D341Med (cell line): Measurements from ENCODE around the gene OR4S2.

ENCODE experiments used
- DNase-seq: peaks from one replicate; pipeline ENCODE4 v3.0.0; 2012; ENCODE audit warnings: low spot score

OR4S2 gene, protein sequence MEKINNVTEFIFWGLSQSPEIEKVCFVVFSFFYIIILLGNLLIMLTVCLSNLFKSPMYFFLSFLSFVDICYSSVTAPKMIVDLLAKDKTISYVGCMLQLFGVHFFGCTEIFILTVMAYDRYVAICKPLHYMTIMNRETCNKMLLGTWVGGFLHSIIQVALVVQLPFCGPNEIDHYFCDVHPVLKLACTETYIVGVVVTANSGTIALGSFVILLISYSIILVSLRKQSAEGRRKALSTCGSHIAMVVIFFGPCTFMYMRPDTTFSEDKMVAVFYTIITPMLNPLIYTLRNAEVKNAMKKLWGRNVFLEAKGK

DNA sequence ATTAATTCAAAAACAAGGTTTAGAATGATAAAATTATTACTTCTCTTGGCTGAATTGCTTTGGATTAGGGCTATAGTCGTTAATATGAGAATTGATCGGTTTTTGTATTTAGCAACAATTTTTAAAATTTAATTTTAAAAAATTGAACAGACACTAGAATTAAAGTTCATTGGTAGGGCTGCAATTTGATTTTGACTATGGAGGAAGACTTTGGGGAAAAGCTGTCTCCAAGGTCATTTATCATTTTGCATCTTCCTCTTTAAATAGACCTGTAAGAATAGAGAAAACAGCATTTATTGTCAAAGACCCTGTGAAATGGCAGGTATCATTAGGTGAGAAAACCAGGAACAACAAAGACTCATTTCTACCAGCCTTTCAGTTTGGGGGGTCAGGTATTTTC is at the start of gene OR4S2:
TSS of gene OR4S2 (plus strand) at position 301 of the 400 bp plus-strand sequence. CDS start 2,577 bp downstream, outside the sequence.
- no peak for DNase-seq

DNA sequence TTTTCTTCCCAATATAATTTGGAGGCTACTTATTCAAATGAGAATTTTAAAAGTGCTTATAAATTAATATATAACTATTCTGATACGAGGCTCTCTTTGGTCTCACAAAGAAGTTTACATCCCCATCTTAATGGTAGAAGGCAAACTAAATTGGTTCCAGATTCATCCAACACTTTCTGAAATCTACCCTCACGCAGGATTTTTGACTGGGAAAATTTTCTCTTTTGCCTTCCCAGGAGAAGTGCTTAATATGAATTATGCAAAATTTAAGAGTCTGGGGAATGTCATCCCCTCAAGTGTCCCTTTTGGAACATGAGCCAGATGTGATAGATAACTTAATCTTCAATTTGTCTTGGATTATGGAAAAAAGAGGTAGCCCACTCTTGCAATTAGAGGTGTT is 40.6 kb upstream of the OR4S2 start, which contains the start of gene OR4C11:
TSS of gene OR4C11 (minus strand) at position 101 of the 400 bp plus-strand sequence. CDS start 3,272 bp downstream, outside the sequence.
- no peak for DNase-seq

DNA sequence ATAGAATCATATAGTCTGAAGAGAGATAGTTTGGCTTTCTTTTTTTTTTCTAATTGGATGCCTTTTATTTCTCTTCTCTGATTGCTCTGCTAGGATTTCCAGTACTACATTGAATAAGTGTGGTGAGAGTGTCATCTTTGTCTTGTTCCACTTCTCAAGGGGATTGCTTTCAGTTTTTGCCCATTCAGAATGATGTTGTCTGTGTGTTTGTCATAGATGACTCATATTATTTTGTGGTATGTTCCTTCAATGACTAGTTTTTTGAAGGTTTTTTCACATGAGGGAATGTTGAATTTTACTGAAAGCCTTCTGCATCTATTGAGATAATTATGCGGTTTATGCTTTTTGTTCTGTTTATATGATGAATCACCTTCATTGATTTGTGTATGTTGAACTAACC is 23.6 kb upstream of the OR4S2 start:
- DNase-seq = no peak

DNA sequence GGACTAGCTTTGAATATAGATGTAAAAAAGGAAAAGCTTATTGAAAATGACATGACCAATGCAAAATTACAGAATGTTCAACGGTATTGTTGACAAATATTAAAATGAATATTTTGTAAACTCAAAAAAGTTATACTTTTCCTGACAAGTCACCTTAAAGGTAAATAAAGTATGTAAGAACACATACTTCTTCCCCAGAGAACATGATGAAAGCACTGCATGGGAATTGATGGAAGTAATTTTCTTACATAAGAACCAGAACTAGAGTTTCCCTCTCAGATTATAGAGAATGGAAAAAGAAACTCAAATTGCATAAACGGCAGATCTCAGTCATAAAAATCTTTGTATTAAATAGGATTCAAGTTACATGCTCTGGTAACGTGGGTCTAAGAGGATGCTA is 13.3 kb upstream of the OR4S2 start, which contains the start of gene OR4P4:
TSS of gene OR4P4 (plus strand) at position 301 of the 400 bp plus-strand sequence.
- DNase-seq = no peak

DNA sequence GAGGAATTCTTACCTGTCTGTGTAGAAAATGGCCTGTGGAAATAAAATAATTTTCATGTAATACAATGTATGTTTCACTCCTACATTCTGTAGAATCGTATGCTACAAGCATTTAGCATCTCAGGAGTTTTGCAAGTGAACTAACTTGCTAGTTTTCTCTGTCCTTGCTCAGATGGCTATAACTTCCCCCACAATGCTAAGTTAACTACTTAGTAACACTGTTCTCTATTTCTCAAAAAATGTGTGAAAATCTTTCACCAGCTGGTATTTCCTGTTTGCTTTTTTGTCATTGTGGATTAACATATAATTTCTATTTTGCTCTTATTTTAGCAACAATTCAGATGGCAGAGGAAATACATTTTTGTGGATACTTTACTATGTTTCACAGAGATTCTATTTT is 4.4 kb downstream of the OR4S2 start:
- no peak for DNase-seq

DNA sequence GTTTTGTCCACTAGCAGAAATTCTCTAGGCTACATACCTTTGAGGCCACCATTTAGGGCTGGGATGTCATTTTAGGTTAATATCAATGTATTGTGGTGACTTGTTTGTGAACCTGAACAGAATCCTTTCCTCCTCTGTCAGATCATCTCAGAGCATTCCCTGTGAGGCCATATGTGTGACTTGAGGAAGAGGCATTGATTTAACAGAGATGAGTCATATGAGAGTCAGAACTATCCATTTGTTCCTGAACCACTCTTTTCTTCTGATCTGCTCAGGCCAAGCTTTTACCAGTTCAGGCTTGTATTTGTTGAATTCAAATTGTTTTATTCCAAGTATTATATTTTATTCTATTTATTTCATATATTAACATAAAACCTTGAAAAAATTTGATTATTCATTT is 7.0 kb downstream of the OR4S2 start:
- DNase-seq = no peak

DNA sequence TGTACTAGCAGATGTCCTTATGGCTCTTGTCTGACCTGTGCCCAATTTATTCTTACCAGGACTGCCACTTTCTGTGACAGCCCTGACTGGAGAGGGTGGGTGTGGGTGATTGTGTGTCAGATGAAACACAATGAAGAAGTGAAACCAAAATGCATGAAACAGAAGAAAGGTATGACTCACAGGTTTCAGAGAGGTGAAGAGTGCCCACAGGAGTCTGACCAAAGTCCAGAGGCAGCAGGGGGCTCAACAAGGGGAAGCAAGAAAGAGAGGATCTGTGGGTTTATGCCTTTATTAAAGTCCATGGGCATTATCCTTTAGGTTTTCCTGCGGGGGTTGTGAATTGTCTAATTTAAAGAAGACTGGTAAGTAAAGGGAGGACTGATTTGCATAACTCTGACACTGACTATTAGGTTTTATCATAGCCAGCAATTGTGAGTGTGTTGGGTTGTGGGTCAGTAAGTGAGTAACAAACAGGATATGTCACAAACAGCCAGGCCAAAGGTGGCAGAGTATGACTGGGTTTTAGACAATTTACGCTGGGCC is 10.0 kb downstream of the OR4S2 start:
- no peak for DNase-seq

DNA sequence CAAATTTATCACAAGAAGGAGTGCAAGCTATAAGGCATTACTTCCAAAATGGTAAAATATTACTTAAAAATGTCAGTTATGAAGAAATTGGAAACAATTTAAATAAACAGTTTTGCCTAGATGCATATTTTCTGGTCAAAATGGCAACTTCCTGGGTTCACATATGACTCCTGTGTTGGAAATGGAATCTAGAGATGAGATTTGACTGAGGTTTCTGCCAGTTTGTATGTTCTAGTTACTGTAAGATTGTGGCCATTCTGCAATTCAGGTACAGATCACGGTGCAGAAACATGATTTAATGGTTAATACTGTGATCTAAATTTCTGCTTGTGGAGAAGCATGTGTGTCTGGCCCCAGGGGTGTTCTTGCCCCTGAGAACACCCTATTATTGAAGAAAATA is 10.5 kb downstream of the OR4S2 start:
- no peak for DNase-seq

DNA sequence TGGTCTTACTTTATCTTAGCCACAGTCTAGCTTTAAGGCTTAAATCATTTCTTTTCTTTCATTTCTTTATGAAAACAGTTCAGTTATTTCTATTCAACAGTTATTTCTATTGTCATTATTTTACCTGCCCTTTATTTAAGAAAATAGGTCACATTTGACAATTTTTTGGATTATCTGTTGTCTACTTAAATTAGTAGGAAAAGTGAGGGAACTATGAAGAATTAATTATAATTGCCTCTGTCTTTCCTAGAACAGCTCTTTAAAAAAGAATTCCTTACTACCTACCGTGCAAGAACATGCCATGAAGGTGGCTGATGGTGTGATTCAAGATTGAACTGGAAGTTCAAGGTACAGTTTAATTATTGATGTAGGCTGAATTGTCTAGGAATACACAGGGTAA is 13.8 kb downstream of the OR4S2 start, which contains the start of gene OR4C6:
TSS of gene OR4C6 (plus strand) at position 301 of the 400 bp plus-strand sequence. CDS start 2,966 bp downstream, outside the sequence.
- DNase-seq = no peak

DNA sequence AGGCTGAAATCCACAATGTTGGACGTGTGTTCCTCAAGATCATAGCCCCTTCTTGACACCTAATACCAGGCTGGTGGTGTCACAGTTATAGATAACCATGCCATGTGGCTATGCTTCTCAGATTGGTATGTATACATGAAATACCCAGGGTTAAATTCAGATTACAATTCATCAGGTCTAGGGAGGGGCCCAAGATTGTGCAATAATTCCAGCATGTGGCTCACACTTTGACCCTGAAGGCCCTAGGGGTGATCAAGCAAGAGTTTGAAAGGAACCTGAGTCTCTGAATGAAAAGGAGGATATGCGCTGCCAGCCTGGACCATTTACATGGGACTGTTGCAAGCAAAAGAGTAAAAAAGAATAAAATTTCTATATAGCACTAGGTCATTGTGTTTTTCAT is 21.2 kb downstream of the OR4S2 start:
- DNase-seq = no peak

DNA sequence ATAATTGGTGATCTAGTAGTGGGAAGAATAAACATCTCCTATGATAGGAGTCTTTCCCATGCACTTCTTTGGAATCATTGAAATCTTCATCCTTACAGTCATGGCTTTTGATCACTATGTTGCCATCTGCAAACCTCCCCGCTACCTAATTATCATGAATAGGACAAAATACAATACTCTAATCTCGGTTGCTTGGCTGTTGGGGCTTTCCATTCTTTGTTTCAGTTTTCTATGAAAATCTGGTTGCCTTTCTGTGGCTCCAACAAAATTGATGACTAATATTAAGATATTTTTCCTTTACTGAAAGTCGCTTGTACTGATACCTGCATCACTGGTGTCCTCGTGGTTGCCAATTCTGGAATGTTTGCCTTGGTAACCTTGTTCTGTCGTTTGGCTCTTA is 25.7 kb downstream of the OR4S2 start:
- DNase-seq = no peak

DNA sequence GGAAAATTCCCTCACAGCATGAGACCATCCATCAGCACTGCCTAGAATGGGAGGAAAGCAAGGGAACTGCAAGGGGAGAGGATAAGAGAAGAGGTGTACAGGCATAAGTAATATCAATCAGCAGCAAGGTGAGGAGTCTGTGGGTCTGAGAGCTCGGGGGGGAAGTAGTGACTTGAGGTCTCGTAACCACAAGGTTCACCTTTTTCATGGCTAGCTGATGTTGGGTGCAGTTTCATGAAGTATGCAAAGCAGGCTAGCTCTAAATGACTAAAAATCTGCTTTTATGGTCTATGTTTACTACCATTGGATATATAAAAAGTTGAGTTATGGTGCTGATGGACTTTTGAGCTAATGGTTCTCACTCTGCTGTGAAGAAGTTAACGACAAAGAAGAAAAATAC is 49.7 kb downstream of the OR4S2 start:
- no peak for DNase-seq

DNA sequence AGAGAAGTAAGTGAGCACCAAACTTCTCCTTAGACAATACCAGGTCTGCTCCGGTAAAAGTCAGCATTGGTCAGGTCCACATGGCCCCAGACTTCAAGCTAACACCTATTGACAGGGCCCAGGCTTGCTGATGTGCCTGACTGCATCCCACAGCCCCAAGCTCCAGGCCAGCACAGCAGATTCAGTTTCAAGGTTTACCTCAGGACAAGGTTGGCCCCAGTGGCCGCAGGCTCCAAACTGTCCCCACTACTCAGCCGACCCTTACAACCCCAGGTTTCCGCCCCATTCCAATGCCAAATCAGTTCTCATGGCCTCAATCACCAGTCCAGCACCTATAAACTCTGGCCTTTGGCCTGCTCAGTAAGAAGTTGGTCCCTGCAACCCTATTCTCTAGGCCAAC is 53.3 kb downstream of the OR4S2 start:
- DNase-seq = no peak
